Measurements from ENCODE around the gene CNPPD1.
A peak's percentile ranks its signal among the peaks of the same experiment; 100 is the strongest.

CNPPD1 gene

GRCh38 chr2:219176818-219177551 is at the start of gene CNPPD1:
Gene CNPPD1 (minus strand): TSS chr2:219176925. CDS start chr2:219176828, 97 bp downstream.
- DNase-seq, result peak; percentile 88

- DNase-seq, result no peak
These were observed 48.6 kb upstream of the CNPPD1 start for GRCh38 chr2:219225350-219225749.

- no peak for DNase-seq
These were observed 47.3 kb upstream of the CNPPD1 start for GRCh38 chr2:219223831-219224610.

GRCh38 chr2:219221957-219222518 is 45.3 kb upstream of the CNPPD1 start:
- DNase-seq, result no peak

- DNase-seq, result no peak
These were observed 44.1 kb upstream of the CNPPD1 start for GRCh38 chr2:219220652-219221402.

GRCh38 chr2:219219784-219220532 is 43.2 kb upstream of the CNPPD1 start:
- no peak for DNase-seq

GRCh38 chr2:219218732-219219701 is 42.3 kb upstream of the CNPPD1 start, which contains the start of gene ABCB6:
Gene ABCB6 (minus strand): TSS chr2:219218958. CDS start chr2:219218673, 285 bp downstream.
- peak; percentile 96 for DNase-seq

- peak; percentile 67 for DNase-seq
These were observed 41.5 kb upstream of the CNPPD1 start for GRCh38 chr2:219218217-219218731.

- DNase-seq, result no peak
These were observed 39.8 kb upstream of the CNPPD1 start for GRCh38 chr2:219216535-219216915.

GRCh38 chr2:219215871-219216534 is 39.3 kb upstream of the CNPPD1 start:
- no peak for DNase-seq

GRCh38 chr2:219214786-219215185 is 38.1 kb upstream of the CNPPD1 start:
- DNase-seq, result no peak

- DNase-seq, result no peak
These were observed 37.4 kb upstream of the CNPPD1 start for GRCh38 chr2:219214141-219214540.

- DNase-seq, result no peak
These were observed 36.9 kb upstream of the CNPPD1 start for GRCh38 chr2:219213486-219214071.

GRCh38 chr2:219213026-219213415 is 36.3 kb upstream of the CNPPD1 start:
- DNase-seq, result no peak

- no peak for DNase-seq
These were observed 34.2 kb upstream of the CNPPD1 start for GRCh38 chr2:219210886-219211362.

- no peak for DNase-seq
These were observed 33.6 kb upstream of the CNPPD1 start for GRCh38 chr2:219210196-219210885.

GRCh38 chr2:219209236-219210195 is 32.8 kb upstream of the CNPPD1 start:
- no peak for DNase-seq
